A673 (cell line): ENCODE results near the gene INPP4B. TPM values are rescaled to one million over a fixed set of nuclear protein-coding genes. Genes with fewer than 3 reads are reported as not detected.

Experiments
- BruUV-seq: library from RNA; stranded (reverse); fragments of 400-500 nt; replicated peaks from 2 replicates; lab custom pipeline; 2021; lab: Mats Ljungman, UMichigan
- CTCF ChIA-PET: fragments of 300-600 bp; sonication (Branson Sonifier 250); formaldehyde crosslinking; loops from one replicate; lab custom pipeline; 2022; ENCODE audit warnings: antibody characterized with exemption; lab: Charles Lee
- POLR2A ChIA-PET: fragments of 300-600 bp; sonication (Branson Sonifier 250); formaldehyde crosslinking; loops from one replicate; lab custom pipeline; 2022; ENCODE audit warnings: antibody characterized with exemption; ENCODE audit not compliant: low non-redundant PET; lab: Charles Lee
- DNase-seq: peaks from one replicate; pipeline ENCODE4 v3.0.0-alpha.2; 2015; ENCODE audit warnings: low spot score
- H3K27ac ChIP-seq: fragments of 200-600 bp; sonication (generic); 2 replicates; pipeline ENCODE4 v1.5.1; 2016; ENCODE audit warnings: mixed run types, low read depth, mild to moderate bottlenecking, mixed read lengths, antibody characterized with exemption, low read length; ENCODE audit not compliant: poor library complexity, severe bottlenecking
- H3K27me3 ChIP-seq: fragments of 200-600 bp; sonication (generic); replicated peaks from 2 replicates; pipeline ENCODE4 v1.6.1; 2017; ENCODE audit warnings: mixed run types, low read depth, mild to moderate bottlenecking, mixed read lengths, antibody characterized with exemption, low read length; ENCODE audit not compliant: insufficient read depth, poor library complexity
- H3K36me3 ChIP-seq: fragments of 200-600 bp; sonication (generic); 2 replicates; pipeline ENCODE4 v1.6.1; 2016; ENCODE audit warnings: mixed run types, mild to moderate bottlenecking, mixed read lengths, antibody characterized with exemption, low read length; ENCODE audit not compliant: insufficient read depth, poor library complexity, severe bottlenecking
- H3K4me1 ChIP-seq: fragments of 200-600 bp; sonication (generic); 2 replicates; pipeline ENCODE4 v1.6.1; 2017; ENCODE audit warnings: mixed run types, mild to moderate bottlenecking, mixed read lengths, antibody characterized with exemption, low read length; ENCODE audit not compliant: insufficient read depth, poor library complexity, severe bottlenecking
- H3K4me3 ChIP-seq: fragments of 200-600 bp; sonication (generic); 2 replicates; pipeline ENCODE4 v1.5.1; 2016; ENCODE audit warnings: low read depth, mixed run types, mild to moderate bottlenecking, mixed read lengths, low read length; ENCODE audit not compliant: poor library complexity, severe bottlenecking
- H3K9me3 ChIP-seq: fragments of 200-600 bp; sonication (generic); 2 replicates; pipeline ENCODE4 v1.6.1; 2016; ENCODE audit warnings: mixed run types, low read depth, mild to moderate bottlenecking, mixed read lengths, antibody characterized with exemption, low read length; ENCODE audit not compliant: poor library complexity, severe bottlenecking
- EZH2 ChIP-seq: fragments of 200-600 bp; sonication (generic); IDR thresholded peaks from 2 replicates; pipeline ENCODE4 v1.6.1; 2017; ENCODE audit warnings: borderline replicate concordance, low read depth, mild to moderate bottlenecking, mixed read lengths, antibody characterized with exemption, low read length; ENCODE audit not compliant: poor library complexity, severe bottlenecking
- intact Hi-C: fragments of 100-400 bp; cut with micrococcal nuclease; formaldehyde crosslinking; loops from one replicate; pipeline ENCODE4 v1.10.0; 2022; ENCODE audit not compliant: unreplicated experiment
- total RNA-seq: library from RNA; stranded (reverse); gene quantifications from 2 replicates; pipeline ENCODE4 v1.2.3, GENCODE V29; 2021
- TF ChIP-seq, protein P1 (sequence below): fragments of 300-800, 200-600 bp; sonication (generic); conservative IDR thresholded peaks from 2 replicates; pipeline ENCODE4 v1.5.1; 2017; ENCODE audit warnings: low read depth, mild to moderate bottlenecking, antibody characterized with exemption, low read length, moderate library complexity, mixed read lengths

Gene INPP4B
- total RNA-seq, 1 experiment from 2014 or later, result 13.1 TPM

- no peaks in the 10 kb centered on the region for H3K27me3 ChIP-seq
- DNase-seq, result peak; percentile 68
- peaks cover 12% of the 10 kb centered on the region for H3K4me1 ChIP-seq
- H3K27ac ChIP-seq, result no peak overlapping the region
- intact Hi-C loops, result loop anchor here (5.0 to 10.0 kb wide), 2 partner anchors 215 to 442 kb away; no protein-coding TSS in a partner anchor
- no peak overlapping the region for H3K4me3 ChIP-seq
- no peaks in the 10 kb centered on the region for H3K9me3 ChIP-seq
- H3K36me3 ChIP-seq, result no peaks in the 10 kb centered on the region
- CTCF ChIA-PET, result interaction anchor here (0.6 kb wide), 1 partner anchor 257 kb away, joined by 3 read pairs; no protein-coding TSS in a partner anchor
- POLR2A ChIA-PET, result interaction anchor here (0.6 kb wide), 1 partner anchor 202 kb away, joined by 3 read pairs; no protein-coding TSS in a partner anchor
- BruUV-seq, result no TSS peak
- TF ChIP-seq, protein P1, sequence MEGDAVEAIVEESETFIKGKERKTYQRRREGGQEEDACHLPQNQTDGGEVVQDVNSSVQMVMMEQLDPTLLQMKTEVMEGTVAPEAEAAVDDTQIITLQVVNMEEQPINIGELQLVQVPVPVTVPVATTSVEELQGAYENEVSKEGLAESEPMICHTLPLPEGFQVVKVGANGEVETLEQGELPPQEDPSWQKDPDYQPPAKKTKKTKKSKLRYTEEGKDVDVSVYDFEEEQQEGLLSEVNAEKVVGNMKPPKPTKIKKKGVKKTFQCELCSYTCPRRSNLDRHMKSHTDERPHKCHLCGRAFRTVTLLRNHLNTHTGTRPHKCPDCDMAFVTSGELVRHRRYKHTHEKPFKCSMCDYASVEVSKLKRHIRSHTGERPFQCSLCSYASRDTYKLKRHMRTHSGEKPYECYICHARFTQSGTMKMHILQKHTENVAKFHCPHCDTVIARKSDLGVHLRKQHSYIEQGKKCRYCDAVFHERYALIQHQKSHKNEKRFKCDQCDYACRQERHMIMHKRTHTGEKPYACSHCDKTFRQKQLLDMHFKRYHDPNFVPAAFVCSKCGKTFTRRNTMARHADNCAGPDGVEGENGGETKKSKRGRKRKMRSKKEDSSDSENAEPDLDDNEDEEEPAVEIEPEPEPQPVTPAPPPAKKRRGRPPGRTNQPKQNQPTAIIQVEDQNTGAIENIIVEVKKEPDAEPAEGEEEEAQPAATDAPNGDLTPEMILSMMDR, result peak; percentile 45; the same call in 1 of the 2 replicates
- TF ChIP-seq EZH2, result no peak
These were observed 278.9 kb downstream of the INPP4B start for GRCh38 chr4:142567199-142567598.

DNA sequence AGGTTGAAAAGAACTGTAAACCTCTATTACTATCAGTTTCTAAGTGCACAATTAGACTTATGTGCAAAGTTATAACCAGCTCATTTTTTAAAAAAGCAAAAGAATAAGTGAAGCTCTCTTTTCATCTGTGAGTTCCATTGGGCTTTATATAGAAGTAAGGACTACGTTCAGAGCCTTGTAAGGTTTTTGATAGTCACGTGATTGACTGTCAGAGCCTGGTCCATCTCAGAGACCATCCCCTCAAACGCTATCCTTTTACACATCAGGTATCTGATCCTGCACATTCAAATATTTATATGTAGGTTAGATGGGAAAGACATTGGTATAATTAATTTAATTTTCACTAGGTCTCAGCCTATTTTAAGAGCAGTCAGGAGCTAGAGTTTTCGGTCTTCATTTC lies 279.3 kb downstream of the INPP4B start:
- Histone ChIP-seq H3K27me3 (no peaks in the 10 kb centered on the region), H3K9me3 (no peaks in the 10 kb centered on the region), H3K4me3 (no peak overlapping the region), H3K36me3 (no peaks in the 10 kb centered on the region), H3K27ac (no peak overlapping the region), H3K4me1 (peaks cover 12% of the 10 kb centered on the region)
- CTCF ChIA-PET, result interaction anchor here (0.6 kb wide), 1 partner anchor 257 kb away, joined by 3 read pairs; no protein-coding TSS in a partner anchor
- TF ChIP-seq, protein P1, result no peak
- TF ChIP-seq EZH2, result no peak
- DNase-seq, result no peak
- BruUV-seq, result no TSS peak
- intact Hi-C loops, result loop anchor here (5.0 to 10.0 kb wide), 2 partner anchors 214 to 442 kb away; no protein-coding TSS in a partner anchor
- POLR2A ChIA-PET, result no interaction called here

GRCh38 chr4:142566243-142566642 lies 279.9 kb downstream of the INPP4B start:
- TF ChIP-seq, protein P1, result no peak
- TF ChIP-seq EZH2, result no peak
- no peaks in the 10 kb centered on the region for H3K9me3 ChIP-seq
- ChIA-PET CTCF (no interaction called here), POLR2A (no interaction called here)
- BruUV-seq, result no TSS peak
- intact Hi-C loops, result loop anchor here (5.0 to 10.0 kb wide), 2 partner anchors 214 to 441 kb away; no protein-coding TSS in a partner anchor
- H3K36me3 ChIP-seq, result no peaks in the 10 kb centered on the region
- peaks cover 12% of the 10 kb centered on the region for H3K4me1 ChIP-seq
- DNase-seq, result no peak
- H3K27ac ChIP-seq, result no peak overlapping the region
- H3K4me3 ChIP-seq, result no peak overlapping the region
- H3K27me3 ChIP-seq, result no peaks in the 10 kb centered on the region
